GM18526 (cell line): Measurements from ENCODE around the gene CLDN14.

Experiments
- POLR2A ChIP-seq: IDR thresholded peaks from 3 replicates; pipeline ENCODE4 v1.6.1; 2011; ENCODE audit not compliant: insufficient read length; ENCODE audit errors: extremely low read depth

The CLDN14 gene

GRCh38 chr21:36508948-36509347 lies 29.0 kb upstream of the CLDN14 start:
- TF ChIP-seq POLR2A: no peak

GRCh38 chr21:36507397-36508018 lies 27.6 kb upstream of the CLDN14 start:
- TF ChIP-seq POLR2A: no peak

GRCh38 chr21:36506482-36506881 lies 26.6 kb upstream of the CLDN14 start:
- TF ChIP-seq POLR2A: no peak

GRCh38 chr21:36504067-36505058 lies 24.4 kb upstream of the CLDN14 start:
- TF ChIP-seq POLR2A: no peak

GRCh38 chr21:36502365-36502764 lies 22.4 kb upstream of the CLDN14 start:
- TF ChIP-seq POLR2A: no peak

GRCh38 chr21:36501589-36501892 lies 21.6 kb upstream of the CLDN14 start:
- no peak for TF ChIP-seq POLR2A

GRCh38 chr21:36499578-36500471 lies 19.9 kb upstream of the CLDN14 start:
- TF ChIP-seq POLR2A: no peak

GRCh38 chr21:36494557-36494956 lies 14.6 kb upstream of the CLDN14 start:
- no peak for TF ChIP-seq POLR2A

- TF ChIP-seq POLR2A: no peak
Measured at GRCh38 chr21:36491209-36491910, 11.4 kb upstream of the CLDN14 start.

GRCh38 chr21:36489776-36490165 lies 9.8 kb upstream of the CLDN14 start:
- no peak for TF ChIP-seq POLR2A

GRCh38 chr21:36489103-36489775 lies 9.3 kb upstream of the CLDN14 start:
- TF ChIP-seq POLR2A: no peak

GRCh38 chr21:36487641-36488307 lies 7.9 kb upstream of the CLDN14 start:
- no peak for TF ChIP-seq POLR2A

- no peak for TF ChIP-seq POLR2A
Measured at GRCh38 chr21:36486246-36486645, 6.3 kb upstream of the CLDN14 start.

GRCh38 chr21:36485476-36485875 lies 5.6 kb upstream of the CLDN14 start:
- TF ChIP-seq POLR2A: no peak
